HK-2 (cell line): ENCODE results near the gene MTARC2.
"Not testable (repeated sequence)": the region's sequence is repeated elsewhere in the genome, so short reads cannot be mapped to it uniquely, and the experiment has no call there.

ENCODE experiments used
- DNase-seq: peaks from one replicate; pipeline ENCODE4 v3.0.0-alpha.2; 2018; ENCODE audit not compliant: unreplicated experiment

MTARC2 gene

DNA sequence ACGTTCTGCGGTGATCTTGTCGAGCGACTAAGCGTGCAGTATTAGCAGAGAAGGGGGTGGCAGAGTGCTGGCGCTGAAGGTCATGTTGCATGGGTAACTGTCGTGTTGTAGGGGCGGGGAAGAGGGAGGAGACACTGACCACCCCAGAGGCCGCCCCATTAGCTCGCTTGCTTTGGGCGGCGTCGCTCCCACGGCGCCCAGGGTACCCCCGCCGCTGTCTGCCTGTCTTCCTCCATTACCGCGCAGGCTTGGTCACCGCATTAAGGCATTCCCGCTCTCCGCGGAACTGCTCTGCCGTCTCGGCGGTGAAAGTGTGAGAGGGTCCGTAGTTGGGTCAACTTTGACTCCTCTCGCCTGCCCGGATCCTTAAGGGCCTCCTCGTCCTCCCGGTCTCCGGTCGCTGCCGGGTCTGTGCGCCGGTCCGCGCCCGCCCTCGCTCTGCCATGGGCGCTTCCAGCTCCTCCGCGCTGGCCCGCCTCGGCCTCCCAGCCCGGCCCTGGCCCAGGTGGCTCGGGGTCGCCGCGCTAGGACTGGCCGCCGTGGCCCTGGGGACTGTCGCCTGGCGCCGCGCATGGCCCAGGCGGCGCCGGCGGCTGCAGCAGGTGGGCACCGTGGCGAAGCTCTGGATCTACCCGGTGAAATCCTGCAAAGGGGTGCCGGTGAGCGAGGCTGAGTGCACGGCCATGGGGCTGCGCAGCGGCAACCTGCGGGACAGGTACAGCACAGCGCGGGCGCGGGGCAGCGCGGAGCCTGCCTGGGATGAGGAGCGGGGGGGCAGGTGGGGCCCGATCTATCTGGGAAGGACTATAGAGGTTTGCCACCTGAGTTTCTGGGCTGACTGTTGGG is at the start of gene MTARC2:
MTARC2 (plus strand) TSS at position 234 of the 846 bp plus-strand sequence; CDS start at position 444, 210 bp downstream.
- peak; percentile 82 for DNase-seq

DNA sequence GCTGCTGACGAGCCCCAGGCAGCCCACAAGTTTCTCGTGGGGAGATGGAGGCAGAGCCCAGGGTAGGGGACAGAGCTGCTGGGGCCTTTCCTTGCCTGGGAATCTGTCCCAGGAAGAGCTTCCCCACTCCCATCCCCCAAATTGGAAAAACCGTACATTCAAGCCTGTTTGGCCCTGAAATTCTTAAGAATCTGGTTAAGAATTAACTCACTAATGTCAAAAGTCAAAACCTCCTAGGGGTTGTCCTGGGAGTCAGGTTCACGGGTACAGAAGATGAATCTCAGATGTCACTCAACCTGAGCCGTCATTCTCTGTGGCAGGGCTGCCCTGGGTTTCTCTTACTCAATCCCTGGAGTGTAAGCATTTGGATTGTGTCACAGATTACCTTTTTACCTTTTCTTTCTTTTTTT is 49.5 kb upstream of the MTARC2 start:
- DNase-seq = no peak

DNA sequence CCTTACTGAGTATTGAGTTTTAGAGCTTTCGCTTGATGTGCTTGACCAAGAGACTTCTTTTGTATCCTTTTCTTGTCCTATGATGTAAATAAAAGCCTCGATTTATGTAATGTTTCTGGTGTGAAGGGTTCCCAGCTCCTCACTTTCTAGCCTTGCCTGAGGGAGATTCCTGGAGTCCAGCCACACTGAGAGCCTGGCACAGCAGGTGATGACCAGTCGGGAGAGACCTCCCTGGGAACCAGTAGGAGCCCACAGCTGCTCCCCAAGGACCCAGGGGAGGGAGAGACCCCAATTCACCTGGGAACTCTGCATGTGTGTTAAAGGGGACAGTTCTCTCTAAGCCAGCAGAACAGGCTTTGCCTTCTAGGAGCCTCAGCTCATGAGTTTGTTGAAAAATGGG is 49.1 kb upstream of the MTARC2 start:
- DNase-seq = no peak

DNA sequence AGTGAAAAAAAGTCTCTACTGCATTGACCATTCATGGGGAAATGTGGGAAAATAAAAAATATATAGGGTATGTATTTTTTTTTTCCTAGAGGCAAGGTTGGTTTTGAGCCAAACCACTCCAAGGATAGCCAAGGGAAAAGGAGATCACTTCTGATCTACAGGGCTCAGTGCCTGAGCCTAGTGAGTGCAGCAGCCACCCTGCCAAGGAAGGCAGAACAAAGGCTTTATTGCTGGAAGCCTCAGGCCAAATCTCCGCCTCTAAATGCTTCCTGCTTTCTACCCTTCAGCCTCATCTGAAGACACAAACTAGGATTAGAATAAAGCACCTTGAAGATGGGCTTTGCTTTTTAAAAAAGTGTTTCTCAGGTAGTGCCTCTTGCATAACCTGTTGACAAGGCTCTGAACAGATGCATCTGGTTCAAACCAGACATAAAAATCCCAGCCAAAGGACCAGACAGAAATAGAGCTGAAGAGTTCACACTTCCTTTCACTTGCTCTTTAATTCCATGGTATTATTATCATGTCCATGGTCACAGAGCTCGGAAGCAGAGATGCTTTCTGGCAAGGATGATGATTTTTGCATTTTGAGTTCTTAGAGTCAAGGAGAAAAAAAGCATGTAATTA is 47.5 kb upstream of the MTARC2 start:
- DNase-seq = no peak

DNA sequence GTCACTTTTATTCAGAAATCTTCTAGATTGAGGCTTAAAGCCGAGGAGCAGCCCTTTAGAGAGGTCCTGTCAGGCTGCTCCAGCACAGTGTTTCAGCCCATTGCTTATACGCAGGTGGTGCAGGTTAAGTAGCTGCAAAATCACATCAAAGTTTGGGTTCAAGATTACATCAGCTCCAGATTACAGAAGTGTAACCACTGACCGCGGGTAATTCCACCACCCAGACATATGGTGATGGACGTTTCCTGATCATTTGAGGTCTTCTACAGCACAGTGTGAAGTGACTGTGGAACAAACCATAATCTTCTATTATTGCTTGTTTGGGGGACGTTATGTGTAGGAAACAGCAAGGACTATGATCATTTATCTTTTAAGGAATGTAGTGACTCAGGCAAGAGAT is 46.1 kb upstream of the MTARC2 start:
- DNase-seq = no peak

DNA sequence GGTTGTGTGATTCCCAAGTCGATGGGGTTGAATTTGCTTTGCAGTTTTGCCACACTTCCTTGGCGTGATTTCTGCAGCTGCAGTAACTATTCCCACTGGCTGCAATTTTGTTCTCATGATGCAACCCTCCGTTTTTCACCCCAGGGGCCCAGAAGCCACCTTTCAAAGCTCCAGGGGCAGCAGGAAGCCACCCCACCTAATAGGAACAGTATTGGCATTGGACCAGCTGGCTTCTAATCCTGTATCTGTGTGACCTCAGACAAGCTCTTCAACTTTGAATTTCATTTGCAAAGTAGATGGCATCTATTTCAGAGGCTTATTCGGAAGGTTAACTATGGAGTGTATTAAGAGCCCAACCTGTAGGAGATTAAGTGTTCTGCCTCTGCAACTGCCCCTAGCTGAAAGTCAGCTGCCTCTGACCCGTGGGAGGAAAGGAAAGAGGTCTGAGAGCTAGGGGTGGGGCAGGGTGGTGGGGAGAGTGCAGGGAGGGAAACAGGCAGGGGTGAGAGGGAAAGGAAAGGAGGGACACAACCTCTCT is 45.3 kb upstream of the MTARC2 start:
- no peak for DNase-seq

DNA sequence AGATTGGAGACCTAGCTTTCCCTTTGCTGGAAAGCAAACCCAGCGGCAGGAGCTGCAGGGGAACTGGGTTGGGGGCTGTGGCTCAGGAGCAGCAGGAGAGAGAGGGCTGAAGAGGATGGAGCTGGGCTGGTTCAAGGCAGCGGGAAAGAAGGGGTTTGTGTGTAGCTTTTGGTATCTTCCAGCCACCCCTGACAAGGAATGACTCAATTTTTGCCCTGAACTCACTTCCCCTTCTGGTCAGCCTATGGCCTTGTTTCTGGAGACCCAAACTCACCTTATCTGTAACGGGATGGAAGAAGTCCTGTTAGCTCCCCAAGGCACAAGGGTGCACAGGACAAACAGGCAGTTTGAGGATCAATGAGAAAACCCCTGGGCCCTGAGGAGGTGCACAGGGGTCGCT is 44.8 kb upstream of the MTARC2 start:
- DNase-seq = no peak

DNA sequence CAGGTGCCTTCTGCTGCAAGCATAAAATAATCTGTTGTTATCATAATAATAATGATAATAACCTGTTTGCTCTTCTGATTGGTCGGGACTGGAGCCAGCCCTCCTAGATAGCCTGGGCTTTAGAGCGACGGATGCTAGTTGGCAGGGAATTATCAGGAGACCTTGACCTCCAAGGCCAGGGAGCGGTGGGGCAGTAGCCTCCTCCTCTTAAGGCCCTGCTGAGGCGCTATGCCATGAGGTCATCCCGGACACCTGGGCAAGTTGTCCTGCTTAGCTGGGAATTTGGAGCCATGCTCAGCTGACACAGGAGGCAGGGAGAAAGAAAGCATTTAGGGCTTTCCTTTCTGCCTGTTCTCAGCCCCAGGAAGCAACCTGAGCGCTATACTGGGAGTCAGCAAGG is 42.3 kb upstream of the MTARC2 start:
- DNase-seq = no peak

DNA sequence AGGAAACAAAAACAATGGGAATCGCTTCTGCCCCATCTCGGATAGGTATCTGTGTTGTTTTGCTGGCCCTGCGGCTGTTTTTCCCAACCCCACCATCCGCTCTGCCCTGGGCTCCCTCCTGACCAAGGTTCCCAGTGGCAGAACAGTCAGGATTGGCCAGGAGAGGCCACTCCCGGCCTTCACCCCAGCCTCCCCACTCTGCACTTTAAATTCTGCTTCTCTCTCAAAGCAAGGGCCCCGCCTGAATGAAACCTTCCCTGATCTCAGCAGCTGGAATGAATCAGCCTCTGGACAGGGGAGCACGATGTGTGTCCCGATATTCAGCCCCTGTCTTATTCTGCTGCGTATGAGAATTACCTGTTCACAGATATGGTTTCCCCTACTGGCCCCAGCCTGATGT is 41.6 kb upstream of the MTARC2 start:
- DNase-seq = no peak

DNA sequence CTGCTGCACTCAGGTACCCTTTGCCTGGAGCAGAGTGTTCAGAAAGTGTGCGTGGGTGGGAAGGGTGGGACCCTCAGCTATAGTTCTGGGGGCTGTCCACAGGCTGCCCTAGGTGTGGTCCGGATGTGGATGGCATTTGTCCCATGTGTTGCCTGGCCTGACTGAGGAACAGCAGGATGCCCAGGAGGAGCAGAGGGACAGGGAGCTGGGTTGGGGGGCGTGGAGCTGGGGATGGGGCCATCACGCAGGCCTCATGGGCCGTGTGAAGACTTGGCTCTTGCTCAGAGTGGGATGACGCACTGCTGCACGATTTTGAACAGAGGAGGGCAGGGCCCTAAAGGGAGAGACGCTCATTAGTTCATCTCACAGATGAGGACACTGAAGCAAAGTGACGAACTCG is 41.0 kb upstream of the MTARC2 start:
- no peak for DNase-seq

DNA sequence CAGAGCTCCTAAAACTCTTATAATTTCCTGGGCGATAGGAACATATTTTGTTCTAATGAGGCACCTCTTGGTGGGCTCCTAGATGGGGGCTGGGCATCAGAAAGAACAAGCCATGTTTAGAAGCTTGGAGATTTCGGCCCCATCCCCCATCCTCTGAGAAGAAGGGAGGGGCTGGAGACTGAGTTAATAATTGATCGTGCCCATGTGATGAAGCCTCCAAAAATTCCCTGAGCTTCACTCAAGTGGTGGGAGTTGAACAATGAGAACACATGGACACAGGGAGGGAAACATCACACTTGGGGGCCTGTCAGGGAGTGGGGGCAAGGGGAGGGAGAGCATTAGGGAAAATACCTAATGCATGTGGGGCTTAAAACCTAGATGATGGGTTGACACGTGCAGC is 39.9 kb upstream of the MTARC2 start:
- no peak for DNase-seq

DNA sequence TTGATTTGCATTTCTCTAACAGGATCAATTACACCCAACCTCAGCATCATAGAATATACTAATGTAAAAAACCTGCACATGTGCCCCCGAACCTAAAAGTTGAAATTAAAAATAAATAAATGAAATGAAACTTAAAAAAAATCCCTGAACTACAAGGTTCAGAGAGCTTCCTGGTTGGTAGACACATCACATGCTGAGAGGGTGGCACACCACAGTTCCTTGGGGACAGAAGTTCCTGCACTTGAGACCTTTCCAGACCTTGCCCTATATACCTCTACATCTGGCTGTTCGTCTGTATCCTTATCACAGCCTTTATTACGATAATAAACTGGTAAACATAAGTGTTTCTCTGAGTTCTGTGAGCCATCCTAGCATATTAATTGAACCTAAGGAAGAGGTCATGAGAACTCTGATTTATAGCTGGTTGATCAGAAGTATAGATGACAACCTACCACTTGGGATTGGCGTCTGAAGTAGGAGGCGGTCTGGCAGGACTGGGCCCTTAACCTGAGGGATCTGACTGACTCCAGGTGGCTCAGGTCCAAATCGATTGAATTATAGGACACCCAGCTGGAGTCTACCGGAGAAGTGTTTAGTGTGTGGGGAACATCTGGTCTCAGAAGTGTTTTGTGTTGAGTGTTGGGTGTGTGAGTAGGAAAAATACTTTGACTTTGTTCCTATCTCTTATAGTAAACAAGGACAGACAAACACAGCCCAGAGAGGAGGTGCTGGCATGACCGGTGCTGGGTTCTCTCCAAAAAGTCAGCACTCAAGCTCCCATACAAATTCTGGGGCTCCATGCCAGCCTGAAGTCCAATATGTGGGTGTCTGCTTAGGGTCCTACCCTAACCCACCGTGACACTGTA is 39.0 kb upstream of the MTARC2 start:
- no peak for DNase-seq

DNA sequence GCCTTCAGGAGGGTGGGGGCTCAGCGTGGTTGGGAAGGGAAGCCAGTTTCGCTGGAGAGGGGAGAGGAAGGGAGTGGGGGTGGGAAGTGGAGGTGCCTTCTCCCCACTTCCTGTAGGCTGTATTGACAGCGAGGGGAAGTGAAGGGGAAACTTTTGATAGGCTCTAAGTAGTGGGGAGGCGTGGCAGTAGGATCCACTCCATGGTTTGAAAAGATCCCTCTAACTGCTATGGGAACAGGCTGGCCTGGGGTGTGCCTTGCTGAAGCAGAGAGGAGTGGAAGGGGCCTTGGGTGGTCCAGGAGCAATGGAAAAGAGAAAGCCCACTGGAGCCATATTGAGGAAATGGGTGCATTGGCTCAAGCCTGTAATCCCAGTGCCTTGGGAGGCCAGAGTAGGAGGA is 37.8 kb upstream of the MTARC2 start:
- DNase-seq = no peak

DNA sequence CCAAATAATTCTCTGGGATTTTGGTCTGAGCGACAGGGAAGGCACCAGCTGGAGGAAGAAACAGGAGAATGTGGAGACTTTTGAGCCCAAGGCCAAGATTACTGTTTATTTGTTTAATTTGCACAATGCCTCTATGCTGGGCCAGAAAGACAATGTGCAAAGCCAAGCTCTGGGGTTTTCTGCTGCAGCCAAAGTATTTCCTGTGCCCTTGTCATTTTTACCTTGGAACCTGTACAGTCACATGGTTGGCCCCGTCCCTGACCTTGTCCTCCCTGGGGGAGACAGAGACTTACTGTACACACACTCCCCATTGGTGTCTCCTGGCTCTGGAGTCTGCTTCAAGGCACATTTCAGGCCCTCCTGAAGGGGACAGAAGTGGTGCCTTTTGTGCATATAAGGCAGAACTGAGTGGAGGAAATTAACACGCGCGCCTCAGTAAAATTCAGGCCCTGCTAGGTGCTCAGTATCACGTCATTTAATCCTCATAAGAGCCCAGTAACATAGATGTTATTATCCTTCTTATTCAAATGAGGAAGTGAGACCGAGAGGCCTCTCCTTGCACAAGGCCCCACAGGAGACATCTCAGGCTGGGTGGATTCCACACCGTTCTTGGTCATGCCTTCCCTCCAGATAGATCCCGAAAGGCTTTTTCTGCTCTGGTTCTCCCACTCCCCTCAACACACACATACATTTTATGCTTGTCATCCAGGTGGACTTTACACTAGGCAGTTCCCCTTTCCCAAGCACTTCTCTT is 36.9 kb upstream of the MTARC2 start:
- no peak for DNase-seq

DNA sequence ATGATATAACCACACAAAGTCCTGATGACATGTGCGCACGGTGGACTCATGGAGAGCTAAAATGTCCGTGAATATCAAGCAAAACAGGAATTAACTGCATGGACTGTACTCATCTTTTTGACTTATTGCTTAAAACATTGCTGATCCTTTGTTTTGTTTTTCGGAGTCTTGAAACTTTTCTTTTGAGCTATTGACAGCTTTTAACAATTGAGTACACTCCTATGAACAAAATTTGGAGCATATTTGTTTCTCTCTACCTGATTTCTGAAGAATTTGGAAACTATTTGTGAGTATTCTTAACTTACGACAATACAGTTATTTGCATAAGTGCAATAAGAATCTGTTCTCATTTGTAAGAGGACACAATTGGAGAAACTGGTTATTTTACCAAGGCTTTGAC is 32.1 kb upstream of the MTARC2 start:
- not testable (repeated sequence) for DNase-seq

DNA sequence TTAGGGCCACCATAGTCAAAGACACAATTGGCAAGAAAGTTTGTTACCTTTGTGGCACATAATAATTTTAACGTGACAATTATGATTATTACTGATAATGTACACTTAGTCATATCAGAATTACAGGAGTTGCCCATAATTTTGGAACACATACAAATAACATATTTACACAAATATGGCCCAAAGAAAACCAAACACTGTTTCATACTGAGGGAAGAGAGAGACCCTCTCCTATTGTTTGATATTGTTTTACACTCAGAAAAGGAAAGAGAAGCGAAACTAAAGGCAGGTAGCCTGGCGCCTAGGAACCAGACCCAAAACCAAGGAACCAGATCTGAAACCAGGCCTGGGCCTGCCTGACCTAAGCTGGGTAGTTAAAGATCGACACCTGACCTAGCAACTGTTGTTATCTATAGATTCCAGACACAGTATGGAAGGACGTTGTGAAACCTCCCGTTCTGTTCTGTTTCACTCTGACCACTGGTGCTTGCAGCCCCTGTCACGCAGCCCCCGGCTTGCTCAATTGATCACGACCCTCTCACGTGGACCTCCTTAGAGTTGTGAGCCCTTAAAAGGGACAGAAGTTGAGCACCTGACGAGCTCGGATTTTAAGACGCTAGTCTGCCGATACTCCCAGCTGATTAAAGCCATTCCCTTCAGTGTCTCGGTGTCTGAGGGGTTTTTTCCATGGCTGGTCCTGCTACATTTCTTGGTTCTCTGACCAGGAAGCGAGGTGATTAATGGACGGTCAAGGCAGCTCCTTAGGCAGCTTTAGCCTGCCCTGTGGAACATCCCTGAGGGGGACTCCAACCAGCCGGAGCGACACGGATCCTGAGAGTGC is 30.1 kb upstream of the MTARC2 start:
- DNase-seq = no peak

DNA sequence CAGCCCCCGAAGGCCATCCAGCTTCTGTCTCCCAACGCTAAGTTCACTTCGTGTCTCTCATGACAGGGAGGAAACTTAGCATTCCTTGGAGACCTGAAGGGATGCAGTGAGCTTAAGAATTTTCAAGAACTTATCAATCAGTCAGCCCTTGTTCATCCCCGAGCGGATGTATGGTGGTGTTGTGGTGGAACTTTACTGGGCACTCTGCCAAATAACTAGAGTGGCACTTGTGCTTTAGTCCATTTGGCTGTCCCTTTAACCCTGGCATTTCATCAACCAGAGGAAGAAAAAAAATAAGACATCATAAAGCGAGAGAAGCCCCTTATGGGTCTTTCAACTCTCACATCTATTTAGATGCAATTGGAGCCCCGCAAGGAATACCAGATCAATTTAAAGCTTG is 26.9 kb upstream of the MTARC2 start:
- DNase-seq = not testable (repeated sequence)

DNA sequence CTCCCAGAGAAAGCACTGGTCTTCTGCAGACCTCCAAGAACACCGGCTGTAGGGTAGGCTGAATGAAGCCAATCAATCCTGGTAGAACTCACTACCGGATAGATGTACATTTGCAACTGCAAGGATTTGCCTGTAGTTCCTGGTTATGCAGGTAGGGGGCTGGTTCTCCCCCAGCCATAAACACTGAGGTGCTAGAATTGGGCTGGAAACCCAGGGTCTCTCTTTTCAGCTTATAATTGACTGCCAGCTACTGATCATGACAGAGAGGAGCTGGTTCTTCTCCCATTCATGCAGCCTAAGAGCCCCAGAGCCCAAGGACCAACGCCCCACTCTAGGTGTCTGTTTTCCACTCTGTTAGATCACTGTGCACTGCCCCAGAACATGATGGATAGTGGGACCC is 21.5 kb upstream of the MTARC2 start:
- no peak for DNase-seq

DNA sequence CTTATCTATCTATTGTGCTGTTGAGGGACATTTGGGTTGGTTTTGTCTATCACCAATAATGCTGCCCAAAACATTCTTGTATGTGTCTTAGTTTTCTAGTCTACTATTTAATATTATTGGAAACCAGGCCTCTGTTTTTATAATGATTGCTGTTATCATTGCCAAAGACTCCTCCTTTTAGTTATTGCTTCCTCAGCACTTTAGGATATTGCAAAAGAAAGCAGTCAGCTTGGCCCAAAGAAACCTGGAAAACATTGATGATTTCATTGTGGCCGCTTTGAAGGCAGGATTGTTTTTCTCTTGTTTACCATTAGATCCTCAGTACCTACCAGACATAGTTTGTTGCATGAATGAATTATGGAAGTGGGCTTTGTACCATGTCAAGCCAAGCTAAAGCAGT is 20.6 kb upstream of the MTARC2 start:
- DNase-seq = no peak

DNA sequence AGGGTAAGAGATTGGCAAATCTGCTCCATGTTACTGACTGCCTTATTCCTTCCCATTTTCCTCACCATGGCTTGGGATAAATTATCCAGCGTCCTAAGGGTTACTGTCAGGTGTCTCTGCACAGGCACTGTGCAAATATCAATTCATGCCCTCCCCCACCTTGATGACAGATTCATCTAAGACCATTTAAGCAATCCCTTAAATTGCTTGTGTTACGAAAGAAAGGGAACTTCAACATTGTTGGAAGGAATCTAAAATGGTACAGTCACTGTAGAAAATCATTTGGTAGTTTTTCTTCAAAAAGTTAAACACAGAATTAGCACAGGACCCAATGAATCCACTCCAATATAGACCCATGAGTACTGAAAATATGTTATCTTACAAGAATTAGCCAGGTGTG is 17.6 kb upstream of the MTARC2 start:
- DNase-seq = no peak

DNA sequence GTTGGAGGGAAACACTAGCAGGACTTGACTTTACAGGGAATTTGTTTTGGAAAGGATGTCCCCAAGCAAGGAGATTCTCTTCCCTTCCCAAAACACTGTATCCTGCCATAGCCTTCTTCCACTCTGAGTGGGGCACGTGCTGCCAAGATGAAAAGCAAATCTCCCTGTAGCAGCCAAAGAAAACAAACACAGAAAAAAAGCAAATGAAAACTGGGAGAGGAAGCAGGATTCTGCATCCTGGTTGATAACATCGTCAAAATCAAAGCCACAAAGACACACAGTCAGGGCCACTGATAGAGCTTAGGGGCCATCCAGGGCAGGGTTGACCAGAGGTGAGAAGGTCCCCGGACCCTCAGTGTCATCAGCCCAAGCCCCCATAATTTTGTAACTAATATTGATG is 16.0 kb upstream of the MTARC2 start:
- DNase-seq = no peak
